Breast epithelium (tissue), 3 donors: ENCODE results near the gene ROR2.

Experiments
- POLR2A ChIP-seq: fragments of 450-650 bp; IDR thresholded peaks from one replicate; pipeline ENCODE4 v1.6.1; 2016; ENCODE audit warnings: antibody characterized with exemption, mild to moderate bottlenecking, moderate library complexity
- POLR2AphosphoS5 ChIP-seq, 3 donors: sonication (generic); formaldehyde crosslinking; IDR thresholded peaks; one replicate each; pipeline ENCODE4 v1.6.1; 2017; ENCODE audit warnings: antibody characterized with exemption in 3 of 3
- TF ChIP-seq, protein P1 (sequence below), 3 donors: fragments of 450-650 bp; IDR thresholded peaks; one replicate each; pipeline ENCODE4 v1.5.1; 2016 to 2017; ENCODE audit warnings: antibody characterized with exemption in 3 of 3, mild to moderate bottlenecking in 3 of 3, moderate library complexity in 3 of 3

DNA sequence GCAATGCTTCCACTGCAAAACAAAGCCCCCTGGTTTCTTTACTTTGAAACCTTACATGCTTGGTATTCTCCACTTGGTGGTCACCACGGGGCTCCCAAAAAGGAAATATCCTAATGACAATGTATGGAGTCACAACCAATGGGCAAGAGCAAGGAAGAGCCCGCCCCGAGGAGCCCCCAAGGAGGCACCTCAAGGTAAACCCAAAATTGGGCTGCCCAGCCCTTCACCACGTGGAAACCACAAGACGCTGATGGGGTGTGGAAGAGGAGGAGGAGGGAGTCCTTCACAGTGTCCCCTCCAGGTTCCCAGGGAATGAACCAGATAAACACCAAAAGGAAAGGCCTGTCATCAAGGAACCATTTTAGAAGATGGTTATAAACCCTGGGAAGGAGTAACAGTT lies 3.8 kb downstream of the ROR2 start:
- no peak for TF ChIP-seq POLR2A
- TF ChIP-seq, protein P1, sequence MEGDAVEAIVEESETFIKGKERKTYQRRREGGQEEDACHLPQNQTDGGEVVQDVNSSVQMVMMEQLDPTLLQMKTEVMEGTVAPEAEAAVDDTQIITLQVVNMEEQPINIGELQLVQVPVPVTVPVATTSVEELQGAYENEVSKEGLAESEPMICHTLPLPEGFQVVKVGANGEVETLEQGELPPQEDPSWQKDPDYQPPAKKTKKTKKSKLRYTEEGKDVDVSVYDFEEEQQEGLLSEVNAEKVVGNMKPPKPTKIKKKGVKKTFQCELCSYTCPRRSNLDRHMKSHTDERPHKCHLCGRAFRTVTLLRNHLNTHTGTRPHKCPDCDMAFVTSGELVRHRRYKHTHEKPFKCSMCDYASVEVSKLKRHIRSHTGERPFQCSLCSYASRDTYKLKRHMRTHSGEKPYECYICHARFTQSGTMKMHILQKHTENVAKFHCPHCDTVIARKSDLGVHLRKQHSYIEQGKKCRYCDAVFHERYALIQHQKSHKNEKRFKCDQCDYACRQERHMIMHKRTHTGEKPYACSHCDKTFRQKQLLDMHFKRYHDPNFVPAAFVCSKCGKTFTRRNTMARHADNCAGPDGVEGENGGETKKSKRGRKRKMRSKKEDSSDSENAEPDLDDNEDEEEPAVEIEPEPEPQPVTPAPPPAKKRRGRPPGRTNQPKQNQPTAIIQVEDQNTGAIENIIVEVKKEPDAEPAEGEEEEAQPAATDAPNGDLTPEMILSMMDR (IDR thresholded peaks at IDR 0.05) = no peak
- TF ChIP-seq POLR2AphosphoS5 (IDR thresholded peaks at IDR 0.05) = no peak
